H1 (cell line): ENCODE data around the gene VENTX.

Experiments
- ASH2L ChIP-seq: fragments of 200-600, 300-600 bp; sonication (generic); IDR thresholded peaks from one replicate; pipeline ENCODE4 v1.7.1; 2017; ENCODE audit warnings: low read length
- EP300 ChIP-seq, 2 experiments: IDR thresholded peaks; 1 replicate in 1 of 2; 2 replicates in 1 of 2; pipeline ENCODE4 v1.6.1; 2011 to 2012; ENCODE audit warnings: low read depth in 2 of 2, low read length in 2 of 2, mild to moderate bottlenecking in 2 of 2, borderline replicate concordance in 1 of 2, inconsistent platforms in 1 of 2, moderate library complexity in 1 of 2
- JUND ChIP-seq: IDR thresholded peaks from 2 replicates; pipeline ENCODE4 v1.6.1; 2011; ENCODE audit warnings: mild to moderate bottlenecking, improper control_type of control experiment, low read length
- MAFK ChIP-seq: IDR thresholded peaks from 2 replicates; pipeline ENCODE4 v1.6.1; 2012; ENCODE audit warnings: low read depth, mild to moderate bottlenecking, improper control_type of control experiment, low read length
- MAX ChIP-seq: IDR thresholded peaks from 2 replicates; pipeline ENCODE4 v1.6.1; 2012; ENCODE audit warnings: inconsistent platforms
- POLR2A ChIP-seq, 2 experiments: IDR thresholded peaks; 1 replicate in 1 of 2; 2 replicates in 1 of 2; pipeline ENCODE4 v1.6.1; 2011; ENCODE audit warnings: low read depth in 2 of 2, low read length in 2 of 2, mild to moderate bottlenecking in 2 of 2; ENCODE audit errors: control extremely low read depth in 1 of 2
- RAD21 ChIP-seq, 2 experiments: IDR thresholded peaks in 1 of 2; conservative IDR thresholded peaks in 1 of 2; 2 replicates each; pipeline ENCODE4 v1.6.1; 2011; ENCODE audit warnings: low read depth in 2 of 2, low read length in 2 of 2, improper control_type of control experiment in 1 of 2, inconsistent platforms in 1 of 2, mild to moderate bottlenecking in 1 of 2, moderate library complexity in 1 of 2
- SIN3A ChIP-seq, 2 experiments: IDR thresholded peaks in 1 of 2; conservative IDR thresholded peaks in 1 of 2; 2 replicates each; pipeline ENCODE4 v1.6.1; 2011 to 2012; ENCODE audit warnings: low read length in 2 of 2, improper control_type of control experiment in 1 of 2, low read depth in 1 of 2, mild to moderate bottlenecking in 1 of 2
- YY1 ChIP-seq: IDR thresholded peaks from 2 replicates; pipeline ENCODE4 v1.6.1; 2011; ENCODE audit warnings: low read depth, mild to moderate bottlenecking, low read length
- TF ChIP-seq, protein P1 (sequence below), 3 experiments: IDR thresholded peaks; 1 replicate in 2 of 3; 2 replicates in 1 of 3; pipeline versions ENCODE4 v1.5.1 to v1.6.1; 2011; ENCODE audit warnings: low read length in 3 of 3, mild to moderate bottlenecking in 3 of 3, inconsistent platforms in 2 of 3, low read depth in 1 of 3, moderate library complexity in 1 of 3; ENCODE audit not compliant: insufficient read depth in 1 of 3; ENCODE audit errors: control extremely low read depth in 1 of 3
- TF ChIP-seq, protein P2 (sequence below): IDR thresholded peaks from 2 replicates; pipeline ENCODE4 v1.6.1; 2011; ENCODE audit warnings: low read length, improper control_type of control experiment

DNA sequence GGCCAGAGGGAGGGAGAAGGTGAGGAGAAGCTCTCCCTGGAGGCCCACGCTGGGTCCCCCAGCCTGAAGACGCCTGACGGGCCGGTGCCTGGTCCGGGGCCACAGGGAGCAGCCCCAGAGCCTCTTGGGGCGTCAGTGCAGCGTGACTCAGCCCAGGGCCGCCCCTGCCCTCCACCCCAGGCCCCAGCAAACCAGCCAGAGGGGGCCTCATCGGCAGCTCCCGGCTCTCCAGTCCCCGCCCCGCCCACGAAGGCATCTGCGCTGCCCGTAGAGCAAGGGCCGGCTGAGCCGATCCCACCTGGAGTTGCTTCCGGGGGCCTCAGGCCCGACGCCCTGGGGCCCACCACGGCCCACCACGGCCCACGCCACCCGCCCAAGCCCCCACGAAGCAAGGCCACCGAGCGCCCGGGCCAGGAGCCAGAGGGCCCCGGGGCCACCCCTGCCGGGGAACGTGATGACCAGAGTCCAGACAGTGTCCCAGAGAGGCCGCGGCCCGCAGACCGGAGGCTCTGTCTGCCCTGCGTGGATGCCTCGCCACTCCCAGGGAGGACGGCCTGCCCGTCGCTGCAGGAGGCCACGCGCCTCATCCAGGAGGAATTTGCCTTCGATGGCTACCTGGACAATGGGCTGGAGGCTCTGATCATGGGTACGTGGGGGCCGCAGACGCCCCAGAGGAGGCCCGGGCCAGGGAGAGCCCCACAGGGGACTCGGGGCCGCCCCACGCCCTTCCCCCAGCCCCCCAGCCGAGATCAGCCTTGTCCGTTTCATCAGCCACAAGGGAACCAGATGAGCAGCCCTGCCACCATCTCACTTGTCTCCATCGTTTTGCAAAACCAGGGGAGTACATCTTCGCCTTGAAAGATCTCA, 38.8 kb upstream of the VENTX start:
- TF ChIP-seq, protein P1, sequence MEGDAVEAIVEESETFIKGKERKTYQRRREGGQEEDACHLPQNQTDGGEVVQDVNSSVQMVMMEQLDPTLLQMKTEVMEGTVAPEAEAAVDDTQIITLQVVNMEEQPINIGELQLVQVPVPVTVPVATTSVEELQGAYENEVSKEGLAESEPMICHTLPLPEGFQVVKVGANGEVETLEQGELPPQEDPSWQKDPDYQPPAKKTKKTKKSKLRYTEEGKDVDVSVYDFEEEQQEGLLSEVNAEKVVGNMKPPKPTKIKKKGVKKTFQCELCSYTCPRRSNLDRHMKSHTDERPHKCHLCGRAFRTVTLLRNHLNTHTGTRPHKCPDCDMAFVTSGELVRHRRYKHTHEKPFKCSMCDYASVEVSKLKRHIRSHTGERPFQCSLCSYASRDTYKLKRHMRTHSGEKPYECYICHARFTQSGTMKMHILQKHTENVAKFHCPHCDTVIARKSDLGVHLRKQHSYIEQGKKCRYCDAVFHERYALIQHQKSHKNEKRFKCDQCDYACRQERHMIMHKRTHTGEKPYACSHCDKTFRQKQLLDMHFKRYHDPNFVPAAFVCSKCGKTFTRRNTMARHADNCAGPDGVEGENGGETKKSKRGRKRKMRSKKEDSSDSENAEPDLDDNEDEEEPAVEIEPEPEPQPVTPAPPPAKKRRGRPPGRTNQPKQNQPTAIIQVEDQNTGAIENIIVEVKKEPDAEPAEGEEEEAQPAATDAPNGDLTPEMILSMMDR (IDR thresholded peaks at IDR 0.05; ENCODE audit: control extremely low read depth in 1 of 3, insufficient read depth in 1 of 3, low read depth in 1 of 3, low read length in 3 of 3), result no peak
- TF ChIP-seq POLR2A (IDR thresholded peaks at IDR 0.05; ENCODE audit: control extremely low read depth in 1 of 2, low read depth in 2 of 2, low read length in 2 of 2), result no peak
- TF ChIP-seq MAFK, result no peak
- no peak for TF ChIP-seq EP300 (IDR thresholded peaks at IDR 0.05; ENCODE audit: borderline replicate concordance in 1 of 2, low read depth in 2 of 2, low read length in 2 of 2)
- TF ChIP-seq RAD21 (IDR thresholded peaks at IDR 0.05 in 1 of 2, conservative IDR thresholded peaks at IDR 0.05 in 1 of 2; ENCODE audit: low read depth in 2 of 2, low read length in 2 of 2), result no peak
- no peak for TF ChIP-seq MAX
- no peak for TF ChIP-seq JUND
- no peak for TF ChIP-seq SIN3A (conservative IDR thresholded peaks at IDR 0.05 in 1 of 2, IDR thresholded peaks at IDR 0.05 in 1 of 2; ENCODE audit: low read depth in 1 of 2, low read length in 2 of 2)
- TF ChIP-seq, protein P2, sequence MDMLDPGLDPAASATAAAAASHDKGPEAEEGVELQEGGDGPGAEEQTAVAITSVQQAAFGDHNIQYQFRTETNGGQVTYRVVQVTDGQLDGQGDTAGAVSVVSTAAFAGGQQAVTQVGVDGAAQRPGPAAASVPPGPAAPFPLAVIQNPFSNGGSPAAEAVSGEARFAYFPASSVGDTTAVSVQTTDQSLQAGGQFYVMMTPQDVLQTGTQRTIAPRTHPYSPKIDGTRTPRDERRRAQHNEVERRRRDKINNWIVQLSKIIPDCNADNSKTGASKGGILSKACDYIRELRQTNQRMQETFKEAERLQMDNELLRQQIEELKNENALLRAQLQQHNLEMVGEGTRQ, result no peak
- TF ChIP-seq YY1, result no peak
- TF ChIP-seq ASH2L, result no peak
